Astrocyte (in vitro differentiated cells and primary cell): ENCODE data around the gene GLRX5. TPM values are rescaled to one million over a fixed set of nuclear protein-coding genes. Genes with fewer than 3 reads are reported as not detected.

Experiments
- DNase-seq: peaks from one replicate; pipeline ENCODE4 v3.0.0-alpha.2; 2010; ENCODE audit warnings: low read depth
- FAIRE-seq: peaks from 2 replicates; lab custom pipeline; 2011; peaks lifted over from hg19 to GRCh38; lab: Jason Lieb, UNC
- H2AFZ ChIP-seq: 2 replicates; pipeline ENCODE4 v1.6.0; 2012; ENCODE audit warnings: low read depth, low read length, inconsistent platforms
- H3K27ac ChIP-seq: 2 replicates; pipeline ENCODE4 v1.5.1; 2011; ENCODE audit warnings: low read depth, low read length, inconsistent platforms
- H3K27me3 ChIP-seq: 2 replicates; pipeline ENCODE4 v1.6.0; 2011; ENCODE audit warnings: low read length, inconsistent platforms; ENCODE audit not compliant: insufficient read depth
- H3K36me3 ChIP-seq: 2 replicates; pipeline ENCODE4 v1.5.1; 2011; ENCODE audit warnings: low read length, inconsistent platforms; ENCODE audit not compliant: insufficient read depth
- H3K4me1 ChIP-seq: 2 replicates; pipeline ENCODE4 v1.5.1; 2011; ENCODE audit warnings: low read length, inconsistent platforms; ENCODE audit not compliant: insufficient read depth
- H3K4me2 ChIP-seq: 2 replicates; pipeline ENCODE4 v1.6.0; 2012; ENCODE audit warnings: low read length, inconsistent platforms
- H3K4me3 ChIP-seq: 2 replicates; pipeline ENCODE4 v1.5.1; 2011; ENCODE audit warnings: low read depth, mild to moderate bottlenecking, low read length, inconsistent platforms; ENCODE audit not compliant: insufficient read depth
- H3K79me2 ChIP-seq: 2 replicates; pipeline ENCODE4 v1.6.0; 2012; ENCODE audit warnings: mild to moderate bottlenecking, low read length, inconsistent platforms; ENCODE audit not compliant: insufficient read depth
- H3K9ac ChIP-seq: 2 replicates; pipeline ENCODE4 v1.6.0; 2012; ENCODE audit warnings: mild to moderate bottlenecking, low read length, inconsistent platforms
- H3K9me3 ChIP-seq: 2 replicates; pipeline ENCODE4 v1.5.1; 2012; ENCODE audit warnings: low read depth, mild to moderate bottlenecking, low read length, inconsistent platforms; ENCODE audit not compliant: insufficient read depth
- H4K20me1 ChIP-seq: 2 replicates; pipeline ENCODE4 v1.6.0; 2012; ENCODE audit warnings: low read length, inconsistent platforms; ENCODE audit not compliant: insufficient read depth
- H3K27ac Mint-ChIP-seq: one replicate; pipeline ENCODE4 v1.8.0; 2021; ENCODE audit warnings: mild to moderate bottlenecking, mixed read lengths; ENCODE audit not compliant: unreplicated experiment
- H3K27me3 Mint-ChIP-seq: one replicate; pipeline ENCODE4 v1.8.0; 2021; ENCODE audit warnings: low read depth, mixed read lengths; ENCODE audit not compliant: unreplicated experiment
- H3K36me3 Mint-ChIP-seq: one replicate; pipeline ENCODE4 v1.8.0; 2021; ENCODE audit warnings: low read depth, mixed read lengths; ENCODE audit not compliant: unreplicated experiment
- H3K4me1 Mint-ChIP-seq: one replicate; pipeline ENCODE4 v1.8.0; 2021; ENCODE audit warnings: low read depth, mixed read lengths; ENCODE audit not compliant: unreplicated experiment
- H3K4me3 Mint-ChIP-seq: one replicate; pipeline ENCODE4 v1.8.0; 2021; ENCODE audit warnings: mild to moderate bottlenecking, moderate library complexity, mixed read lengths; ENCODE audit not compliant: unreplicated experiment
- H3K9me3 Mint-ChIP-seq: one replicate; pipeline ENCODE4 v1.8.0; 2021; ENCODE audit warnings: mild to moderate bottlenecking, mixed read lengths; ENCODE audit not compliant: unreplicated experiment
- CTCF ChIP-seq: IDR thresholded peaks from 2 replicates; pipeline ENCODE4 v1.5.1; 2011; ENCODE audit warnings: low read depth, mild to moderate bottlenecking, inconsistent platforms, low read length, moderate library complexity; ENCODE audit not compliant: insufficient read depth
- EZH2 ChIP-seq: IDR thresholded peaks from 2 replicates; pipeline ENCODE4 v1.6.1; 2012; ENCODE audit warnings: mild to moderate bottlenecking, low read length, inconsistent platforms; ENCODE audit not compliant: insufficient read depth
- total RNA-seq: library from RNA; stranded (reverse); gene quantifications from 2 replicates; pipeline ENCODE4 v1.2.1, GENCODE V29; 2021

GLRX5 gene
- total RNA-seq, 1 donor from 2014 or later = 50.5 TPM

- no peaks in the 10 kb centered on the region for H3K27me3 ChIP-seq
- H2AFZ ChIP-seq = no peak overlapping the region
- no peaks in the 10 kb centered on the region for H3K9me3 ChIP-seq
- H3K36me3 Mint-ChIP-seq = no peaks in the 10 kb centered on the region
- no peaks in the 10 kb centered on the region for H3K36me3 ChIP-seq
- H3K4me3 Mint-ChIP-seq = no peak overlapping the region
- peaks cover 50% of the 10 kb centered on the region for H4K20me1 ChIP-seq
- DNase-seq (no peak), FAIRE-seq (no peak)
- H3K4me1 Mint-ChIP-seq = peaks cover 20% of the 10 kb centered on the region
- no peak overlapping the region for H3K4me3 ChIP-seq
- TF ChIP-seq EZH2 (no peak), CTCF (no peak)
- H3K9me3 Mint-ChIP-seq = no peaks in the 10 kb centered on the region
- H3K27ac ChIP-seq = no peak overlapping the region
- H3K27me3 Mint-ChIP-seq = no peaks in the 10 kb centered on the region
- H3K9ac ChIP-seq = no peak overlapping the region
- H3K4me1 ChIP-seq = peaks cover 15% of the 10 kb centered on the region
- peaks cover 93% of the 10 kb centered on the region for H3K79me2 ChIP-seq
- H3K4me2 ChIP-seq = no peak overlapping the region
- no peak overlapping the region for H3K27ac Mint-ChIP-seq
These were observed 4.1 kb downstream of the GLRX5 start for GRCh38 chr14:95538801-95539509.

- Histone ChIP-seq H3K79me2 (peaks cover 87% of the 10 kb centered on the region), H3K36me3 (no peaks in the 10 kb centered on the region), H3K9ac (no peak overlapping the region), H4K20me1 (peaks cover 48% of the 10 kb centered on the region), H3K4me1 (peaks cover 15% of the 10 kb centered on the region), H3K27me3 (no peaks in the 10 kb centered on the region), H3K9me3 (no peaks in the 10 kb centered on the region), H3K27ac (no peak overlapping the region), H2AFZ (no peak overlapping the region), H3K4me3 (no peak overlapping the region), H3K4me2 (no peak overlapping the region)
- Mint-ChIP-seq H3K27me3 (no peaks in the 10 kb centered on the region), H3K36me3 (peaks cover 1% of the 10 kb centered on the region), H3K27ac (no peak overlapping the region), H3K4me3 (no peak overlapping the region), H3K9me3 (no peaks in the 10 kb centered on the region), H3K4me1 (peaks cover 34% of the 10 kb centered on the region)
- TF ChIP-seq CTCF (no peak), EZH2 (no peak)
- DNase-seq (no peak), FAIRE-seq (no peak)
These were observed 5.5 kb downstream of the GLRX5 start for GRCh38 chr14:95540236-95540855.

- TF ChIP-seq EZH2 (no peak), CTCF (no peak)
- H3K27ac Mint-ChIP-seq = no peak overlapping the region
These were observed 6.5 kb downstream of the GLRX5 start for GRCh38 chr14:95541346-95541745.

More at GRCh38 chr14:95541346-95541745, 6.5 kb downstream of the GLRX5 start:
- Histone ChIP-seq H3K9me3 (no peaks in the 10 kb centered on the region), H3K79me2 (peaks cover 77% of the 10 kb centered on the region), H3K27ac (no peak overlapping the region), H3K36me3 (no peaks in the 10 kb centered on the region), H3K4me1 (peaks cover 12% of the 10 kb centered on the region), H3K27me3 (no peaks in the 10 kb centered on the region), H3K4me2 (no peak overlapping the region), H2AFZ (no peak overlapping the region), H3K9ac (no peak overlapping the region), H3K4me3 (no peak overlapping the region), H4K20me1 (peaks cover 38% of the 10 kb centered on the region)
- no peak for FAIRE-seq
- Mint-ChIP-seq H3K4me1 (peaks cover 35% of the 10 kb centered on the region), H3K9me3 (no peaks in the 10 kb centered on the region), H3K36me3 (peaks cover 1% of the 10 kb centered on the region), H3K27me3 (no peaks in the 10 kb centered on the region), H3K4me3 (no peak overlapping the region)
- DNase-seq = no peak
